ENCODE data around the gene EXOC3L2. TPM values are rescaled to one million over a fixed set of nuclear protein-coding genes. Genes with fewer than 3 reads are reported as not detected.

Gene EXOC3L2
- total RNA-seq, 1 experiment from 2014 or later, result not detected

GRCh38 chr19:45279587-45280192, 34.5 kb upstream of the EXOC3L2 start:
- no peak overlapping the region for H3K4me2 ChIP-seq (ENCODE audit: low read length)
- intact Hi-C loops (cut with micrococcal nuclease), result no loop called here
- no peaks in the 10 kb centered on the region for H3K79me2 ChIP-seq (ENCODE audit: insufficient read depth, low read length)
- CTCF ChIA-PET, result no interaction called here
- no peaks in the 10 kb centered on the region for H3K27me3 ChIP-seq (ENCODE audit: insufficient read depth, low read length)
- DNase-seq (ENCODE audit: low read depth, low spot score), result no peak
- no peaks in the 10 kb centered on the region for H4K20me1 ChIP-seq (ENCODE audit: insufficient read depth)
- RAD21 ChIA-PET (ENCODE audit: low non-redundant PET in 1 of 2, low total read pairs in 2 of 2, uncharacterized antibody in 2 of 2, unreplicated experiment in 2 of 2), result no interaction called here
- BruUV-seq (replicated peaks), result no TSS peak
- H3K9ac ChIP-seq (ENCODE audit: low read length), result no peak overlapping the region
- H3K9me2 ChIP-seq (ENCODE audit: insufficient read depth), result no peaks in the 10 kb centered on the region
- H3K9me3 ChIP-seq (ENCODE audit: control insufficient read depth in 1 of 2, insufficient read depth in 1 of 2, low read depth in 1 of 2, low read length in 2 of 2), result no peaks in the 10 kb centered on the region
- ATAC-seq, result no peak
- H3K4me3 ChIP-seq (replicated peaks in 1 of 2; ENCODE audit: low read depth in 1 of 2, low read length in 2 of 2), result no peak overlapping the region
- H3K36me3 ChIP-seq (ENCODE audit: control insufficient read depth in 1 of 2, insufficient read depth in 2 of 2, low read length in 2 of 2), result peaks cover 0 to 4% of the 10 kb centered on the region in 2 experiments; a peak in 2 of 4 replicates
- TF ChIP-seq ELF1 (IDR thresholded peaks at IDR 0.05; ENCODE audit: borderline replicate concordance, low read depth), result no peak
- no peak for TF ChIP-seq POLR2AphosphoS5 (IDR thresholded peaks at IDR 0.05; ENCODE audit: low read depth, low read length)
- no peak for TF ChIP-seq EZH2phosphoT487 (IDR thresholded peaks at IDR 0.05; ENCODE audit: borderline replicate concordance)
- TF ChIP-seq ATF3 (IDR thresholded peaks at IDR 0.05), result no peak
- TF ChIP-seq POLR2A (IDR thresholded peaks at IDR 0.05; ENCODE audit: borderline replicate concordance, extremely low read depth, insufficient read depth, insufficient read length), result no peak
- TF ChIP-seq ZNF274 (IDR thresholded peaks at IDR 0.05; ENCODE audit: low read depth, low read length), result no peak
- TF ChIP-seq FOSL1 (IDR thresholded peaks at IDR 0.05; ENCODE audit: low read depth), result no peak
- no peak for TF ChIP-seq CEBPB (IDR thresholded peaks at IDR 0.05; ENCODE audit: low read depth)
- no peak for TF ChIP-seq TCF7L2 (IDR thresholded peaks at IDR 0.05; ENCODE audit: borderline replicate concordance, extremely low read depth, insufficient read depth, insufficient read length)
- TF ChIP-seq YY1 (IDR thresholded peaks at IDR 0.05; ENCODE audit: extremely low read depth, insufficient replicate concordance, low read depth, low read length), result no peak
- no peak for TF ChIP-seq ZFX (IDR thresholded peaks at IDR 0.05)
- no peak for TF ChIP-seq RAD21 (IDR thresholded peaks at IDR 0.05; ENCODE audit: low read depth)
- TF ChIP-seq EZH2 (IDR thresholded peaks at IDR 0.05), result no peak
- no peak for TF ChIP-seq ZBTB33 (IDR thresholded peaks at IDR 0.05; ENCODE audit: extremely low read depth, insufficient replicate concordance, low read length)
- TF ChIP-seq SIN3A (IDR thresholded peaks at IDR 0.05; ENCODE audit: low read depth), result no peak
- no peak for TF ChIP-seq MAX (IDR thresholded peaks at IDR 0.05)
- TF ChIP-seq REST (IDR thresholded peaks at IDR 0.05; ENCODE audit: low read depth), result no peak
- TF ChIP-seq JUND (IDR thresholded peaks at IDR 0.05), result no peak
- TF ChIP-seq CBX3 (IDR thresholded peaks at IDR 0.05; ENCODE audit: low read depth), result no peak
- no peak overlapping the region for H2AFZ ChIP-seq (ENCODE audit: low read depth, low read length, poor library complexity, severe bottlenecking)
- POLR2A ChIA-PET, result no interaction called here
- H3K4me1 ChIP-seq (ENCODE audit: control insufficient read depth in 1 of 2, insufficient read depth in 2 of 2, low read length in 2 of 2), result no peaks in the 10 kb centered on the region
- no peak overlapping the region for H3K27ac ChIP-seq (ENCODE audit: low read depth, low read length)

All from HCT116 (cell line).